Endothelial cell of umbilical vein (primary cell): Measurements from ENCODE around the gene CHN1. TPM values are rescaled to one million over a fixed set of nuclear protein-coding genes. Genes with fewer than 3 reads are reported as not detected.

Source experiments
- BruUV-seq: library from RNA; stranded (reverse); fragments of 400-500 nt; replicated peaks from 2 replicates; lab custom pipeline; 2021; lab: Mats Ljungman, UMichigan
- CTCF ChIA-PET: fragments of 300-600, 350-600 bp; sonication (Branson Sonifier 250); formaldehyde crosslinking; loops from one replicate; lab custom pipeline; 2021; ENCODE audit warnings: antibody characterized with exemption, inconsistent platforms; lab: Charles Lee
- POLR2A ChIA-PET: fragments of 300-600, 350-600 bp; sonication (Branson Sonifier 250); formaldehyde crosslinking; loops from one replicate; lab custom pipeline; 2021; ENCODE audit warnings: antibody characterized with exemption, inconsistent platforms; lab: Charles Lee
- DNase-seq: peaks from one replicate; pipeline ENCODE4 v3.0.0-alpha.2; 2011; ENCODE audit warnings: low read depth, low spot score
- FAIRE-seq: peaks from 2 replicates; lab custom pipeline; 2011; peaks lifted over from hg19 to GRCh38; lab: Jason Lieb, UNC
- H2AFZ ChIP-seq: 2 replicates; pipeline ENCODE4 v1.6.0; 2012; ENCODE audit warnings: low read depth, low read length, control low read depth, inconsistent platforms
- H3K27ac ChIP-seq: 2 replicates; pipeline ENCODE4 v1.5.1; 2011; ENCODE audit warnings: low read depth, mild to moderate bottlenecking, control low read depth, low read length, moderate library complexity; ENCODE audit not compliant: insufficient read depth
- H3K27me3 ChIP-seq, 2 experiments: 2 replicates each; pipeline versions ENCODE4 v1.6.0 to v1.6.1; 2011; ENCODE audit warnings: low read length in 2 of 2, mixed read lengths in 1 of 2; ENCODE audit not compliant: control insufficient read depth in 2 of 2, insufficient read depth in 2 of 2
- H3K36me3 ChIP-seq, 2 experiments: 2 replicates in 1 of 2; 3 replicates in 1 of 2; pipeline ENCODE4 v1.5.1; 2011; ENCODE audit warnings: low read length in 2 of 2, mild to moderate bottlenecking in 1 of 2, moderate library complexity in 1 of 2; ENCODE audit not compliant: control insufficient read depth in 2 of 2, insufficient read depth in 2 of 2; ENCODE audit errors: extremely low read depth in 1 of 2
- H3K4me1 ChIP-seq: 3 replicates; pipeline ENCODE4 v1.5.1; 2011; ENCODE audit warnings: mild to moderate bottlenecking, low read length; ENCODE audit not compliant: control insufficient read depth, insufficient read depth; ENCODE audit errors: extremely low read depth
- H3K4me2 ChIP-seq: 2 replicates; pipeline ENCODE4 v1.6.1; 2011; ENCODE audit warnings: low read length, control low read depth, mixed read lengths; ENCODE audit not compliant: insufficient read depth
- H3K4me3 ChIP-seq, 3 experiments: fragments of 200-600 bp in 1 of 3; sonication (generic), shearing (Covaris generic) in 1 of 3; replicated peaks in 1 of 3; 2 replicates each; pipeline ENCODE4 v1.5.1; 2011 to 2016; ENCODE audit warnings: control low read depth in 3 of 3, low read length in 3 of 3, mild to moderate bottlenecking in 2 of 3, inconsistent platforms in 1 of 3, low read depth in 1 of 3, moderate library complexity in 1 of 3; ENCODE audit not compliant: insufficient read depth in 1 of 3
- H3K79me2 ChIP-seq: 2 replicates; pipeline ENCODE4 v1.6.0; 2012; ENCODE audit warnings: low read length, inconsistent platforms; ENCODE audit not compliant: control insufficient read depth, insufficient read depth
- H3K9ac ChIP-seq: replicated peaks from 2 replicates; pipeline ENCODE3; 2011; ENCODE audit warnings: low read length, control low read depth; ENCODE audit not compliant: insufficient read depth; ENCODE audit errors: extremely low read depth
- H3K9me1 ChIP-seq: replicated peaks from 3 replicates; pipeline ENCODE4 v1.6.0; 2011; ENCODE audit warnings: mild to moderate bottlenecking, low read length; ENCODE audit not compliant: control insufficient read depth, insufficient read depth; ENCODE audit errors: extremely low read depth
- H3K9me3 ChIP-seq: replicated peaks from 2 replicates; pipeline ENCODE4 v1.5.1; 2012; ENCODE audit warnings: low read length, inconsistent platforms; ENCODE audit not compliant: control insufficient read depth, insufficient read depth
- H4K20me1 ChIP-seq: replicated peaks from 2 replicates; pipeline ENCODE3; 2011; ENCODE audit warnings: mild to moderate bottlenecking, low read length; ENCODE audit not compliant: control insufficient read depth, insufficient read depth; ENCODE audit errors: extremely low read depth
- CTCF ChIP-seq, 2 donors: IDR thresholded peaks; 1 replicate in 1 of 2; 2 replicates in 1 of 2; pipeline ENCODE4 v1.5.1; 2011; ENCODE audit warnings: low read length in 2 of 2, mild to moderate bottlenecking in 2 of 2, moderate library complexity in 2 of 2, control low read depth in 1 of 2, inconsistent platforms in 1 of 2, low read depth in 1 of 2; ENCODE audit not compliant: insufficient read depth in 1 of 2; ENCODE audit errors: extremely low read depth in 1 of 2
- FOS ChIP-seq: IDR thresholded peaks from 2 replicates; pipeline ENCODE4 v1.6.1; 2011; ENCODE audit warnings: mild to moderate bottlenecking, low read length, moderate library complexity, borderline replicate concordance; ENCODE audit not compliant: insufficient read depth
- JUN ChIP-seq: IDR thresholded peaks from 2 replicates; pipeline ENCODE4 v1.6.1; 2011; ENCODE audit warnings: borderline replicate concordance, low read depth; ENCODE audit not compliant: insufficient read length, insufficient read depth
- POLR2A ChIP-seq: IDR thresholded peaks from 2 replicates; pipeline ENCODE4 v1.6.1; 2012; ENCODE audit warnings: low read depth, mild to moderate bottlenecking, control low read depth, low read length
- dilution Hi-C: fragments of 300-500 bp; cut with MboI; formaldehyde crosslinking; loops from one replicate; pipeline ENCODE4 v1.15.0; 2019; ENCODE audit warnings: low sequenced_read_pairs; ENCODE audit not compliant: extremely low pct_ligation_motif_present
- intact Hi-C: fragments of 100-400 bp; cut with micrococcal nuclease; formaldehyde crosslinking; loops from one replicate; pipeline ENCODE4 v1.10.0; 2022
- polyA plus RNA-seq, 4 experiments: library from polyadenylated mRNA; depleted of rRNA in 3 of 4; stranded (reverse) in 3 of 4; unstranded in 1 of 4; fragments of >200 nt; gene quantifications; 2 replicates each; pipeline versions ENCODE4 v1.2.1 to v1.2.3, GENCODE V29; 2011 to 2012; ENCODE audit warnings: missing spikeins in 1 of 4
- total RNA-seq: library from RNA; stranded (reverse); gene quantifications from 2 replicates; pipeline ENCODE4 v1.2.3, GENCODE V29; 2021

CHN1 gene
- total and polyA plus RNA-seq, 2 donors (not counting 3 experiments of a cell fraction or from before 2014, with no cell fraction given), result 23.3 to 24.9 TPM

DNA sequence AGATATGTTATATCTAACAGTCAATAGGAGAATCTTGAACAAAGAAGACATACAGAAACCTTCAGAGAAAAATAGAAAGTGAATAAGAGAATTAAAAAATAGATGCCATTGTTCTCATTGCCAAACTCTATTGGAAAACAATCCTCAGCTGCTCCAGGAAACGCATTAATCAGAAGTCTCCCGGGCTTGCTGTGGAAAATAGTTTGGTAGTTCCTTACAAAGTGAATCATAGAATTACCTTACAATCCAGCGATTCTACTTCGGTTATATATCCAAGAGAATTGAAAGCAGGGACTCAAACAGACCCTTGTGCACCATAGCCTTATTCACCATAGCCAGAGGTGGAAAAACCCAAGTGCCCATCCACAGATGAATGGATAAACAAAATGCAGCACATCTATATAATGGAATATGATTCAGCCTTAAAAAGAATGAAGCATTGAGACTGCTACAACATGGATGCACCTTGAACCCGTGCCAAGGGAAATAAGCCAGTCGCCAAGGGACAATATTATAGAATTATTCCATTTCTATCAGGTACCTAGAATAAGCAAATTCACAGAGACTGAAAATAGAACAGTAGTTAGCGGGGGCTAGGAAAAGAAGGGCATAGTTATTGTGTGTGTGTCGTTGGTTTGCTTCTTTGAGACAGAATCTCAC is 219.0 kb downstream of the CHN1 start:
- peak overlapping the region; percentile 14 for H2AFZ ChIP-seq
- no TSS peak for BruUV-seq
- dilution Hi-C loops, result no loop called here

More for the DNA sequence above, 219.0 kb downstream of the CHN1 start:
- Histone ChIP-seq H3K27me3 (no peaks in the 10 kb centered on the region), H3K9me1 (no peaks in the 10 kb centered on the region), H4K20me1 (no peaks in the 10 kb centered on the region), H3K4me2 (peak overlapping the region; percentile 23), H3K27ac (peak overlapping the region; percentile 25), H3K9me3 (no peaks in the 10 kb centered on the region), H3K9ac (peak overlapping the region; percentile 19), H3K36me3 (no peaks in the 10 kb centered on the region), H3K4me3 (peak overlapping the region in 1 of 3 experiments; percentile 1), H3K4me1 (peaks cover 13% of the 10 kb centered on the region), H3K79me2 (no peaks in the 10 kb centered on the region)
- POLR2A ChIA-PET, result no interaction called here
- TF ChIP-seq POLR2A, result no peak
- TF ChIP-seq JUN, result peak; percentile 42
- peak; percentile 15 for TF ChIP-seq FOS
- no peak for TF ChIP-seq CTCF (IDR thresholded peaks at IDR 0.05; ENCODE audit: extremely low read depth in 1 of 2, insufficient read depth in 1 of 2, low read depth in 1 of 2, low read length in 2 of 2)
- CTCF ChIA-PET, result interaction anchor here (1.0 to 3.2 kb wide), 3 partner anchors 11 to 37 kb away, joined by 5 to 8 read pairs (median 6); no protein-coding TSS in a partner anchor
- DNase-seq (peak; percentile 88), FAIRE-seq (peak; percentile 87)
- intact Hi-C loops, result no loop called here
